HG02981 (cell line): ENCODE results near the gene COQ5.
"Not testable (repeated sequence)": the region's sequence is repeated elsewhere in the genome, so short reads cannot be mapped to it uniquely, and the experiment has no call there.

Experiments used
- ATAC-seq: cut with Tn5 transposase; IDR thresholded peaks from one replicate; pipeline ENCODE4 v1.9.1; 2021; ENCODE audit warnings: mild to moderate bottlenecking, moderate library complexity; ENCODE audit not compliant: unreplicated experiment

Gene COQ5

DNA sequence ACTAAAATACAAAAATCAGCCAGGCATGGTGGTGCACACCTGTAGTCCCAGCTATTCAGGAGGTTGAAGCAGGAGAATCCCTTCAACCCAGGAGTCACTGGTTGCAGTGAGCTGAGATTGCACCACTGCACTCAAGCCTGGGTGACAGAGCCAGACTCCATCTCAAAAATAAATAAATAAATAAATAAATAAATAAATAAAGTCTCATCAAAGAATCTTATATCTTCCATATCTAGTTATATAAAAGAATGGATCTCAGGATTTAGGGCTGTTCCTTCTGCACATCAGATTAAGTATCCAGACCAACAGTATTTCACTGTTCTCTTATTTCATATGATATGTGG, 1.4 kb upstream of the COQ5 start:
- ATAC-seq: not testable (repeated sequence)

DNA sequence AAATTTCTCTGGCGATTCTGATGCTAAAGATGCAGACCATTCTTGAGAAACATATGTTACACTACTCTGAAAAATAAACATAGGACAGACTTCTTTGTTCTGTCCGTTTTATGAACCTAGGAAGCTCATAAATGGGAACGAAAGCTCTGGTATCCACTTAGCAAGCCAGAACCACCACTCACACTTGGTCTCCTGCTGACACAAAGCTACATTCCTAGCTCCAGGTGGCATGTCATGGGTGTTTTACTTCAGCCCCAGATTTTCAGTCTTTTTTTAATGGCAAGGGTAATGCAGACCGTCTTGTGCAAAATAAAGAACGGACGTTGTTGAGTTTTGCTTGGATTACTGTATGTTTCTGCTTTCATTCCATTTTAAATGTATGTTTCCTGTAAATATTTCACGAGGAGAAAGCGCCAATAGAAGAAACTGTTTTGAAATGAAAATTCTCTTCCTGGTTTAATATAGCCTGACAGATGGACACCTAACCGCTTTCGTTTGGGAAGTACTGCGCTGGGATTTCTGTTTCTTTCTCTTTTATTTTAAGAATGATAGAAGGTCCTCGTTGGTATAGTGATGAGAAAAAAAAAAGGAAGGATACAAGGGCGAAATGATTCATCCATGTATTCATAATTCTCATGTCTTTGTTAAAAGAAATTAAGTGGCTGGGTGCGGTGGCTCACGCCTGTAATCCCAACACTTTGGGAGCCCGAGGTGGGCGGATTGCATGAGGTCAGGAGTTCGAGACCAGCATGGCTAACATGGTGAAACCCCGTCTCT, 871 bp upstream of the COQ5 start:
- ATAC-seq: no peak

DNA sequence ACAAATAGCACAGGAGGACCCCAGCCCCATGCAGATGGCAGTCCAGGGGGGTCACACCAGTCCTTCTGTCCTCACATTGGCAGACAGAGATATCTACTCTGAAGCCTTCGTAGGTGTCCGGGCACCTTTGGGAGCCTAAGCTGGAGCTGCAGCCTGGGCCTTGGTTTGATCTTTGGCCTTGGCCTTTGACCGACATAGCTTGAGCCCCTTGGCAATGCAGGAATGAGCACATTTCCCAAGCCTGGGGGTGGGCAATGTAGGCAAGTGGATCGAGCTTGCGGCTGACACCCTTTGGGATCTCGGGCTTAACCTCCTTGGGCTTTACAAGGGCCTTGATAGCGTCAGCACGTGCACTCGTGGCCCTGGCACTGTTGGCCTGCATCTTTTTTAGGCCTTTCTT, 6.4 kb downstream of the COQ5 start:
- ATAC-seq: no peak

DNA sequence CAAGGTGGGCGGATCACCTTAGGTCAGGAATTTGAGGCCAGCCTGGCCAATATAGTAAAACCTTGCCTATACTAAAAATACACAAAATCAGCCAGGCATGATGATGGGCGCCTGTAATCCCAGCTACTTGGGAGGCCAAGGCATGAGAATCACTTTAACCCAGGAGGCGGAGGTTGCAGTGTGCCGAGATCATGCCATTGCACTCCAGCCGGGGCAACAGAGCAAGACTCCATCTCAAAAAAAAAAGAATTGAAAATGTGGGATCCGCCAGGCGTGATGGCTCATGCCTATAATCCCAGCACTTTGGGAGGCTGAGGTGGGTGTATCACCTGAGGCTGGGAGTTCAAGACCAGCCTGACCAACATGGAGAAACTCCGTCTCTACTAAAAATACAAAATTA, 9.6 kb downstream of the COQ5 start:
- not testable (repeated sequence) for ATAC-seq

DNA sequence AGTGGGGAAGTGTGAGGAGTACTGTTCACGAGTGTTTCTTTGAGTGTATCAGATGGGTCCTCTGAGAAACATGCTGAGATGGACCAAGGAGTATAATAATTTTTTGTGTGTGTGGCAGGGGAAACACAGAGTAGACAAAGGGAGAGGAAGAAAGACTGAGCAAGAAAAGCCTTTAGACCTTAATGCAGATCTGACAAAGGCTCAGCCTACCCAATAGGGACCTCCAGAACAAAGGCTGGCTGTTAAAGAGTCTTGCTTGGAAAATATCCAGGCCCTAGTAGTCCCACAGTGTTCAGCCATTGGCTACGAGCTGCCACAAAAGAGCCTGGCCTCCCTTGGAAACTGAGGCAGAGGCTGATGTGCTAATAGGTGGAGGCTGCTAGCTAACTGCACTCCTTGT, 13.5 kb downstream of the COQ5 start:
- no peak for ATAC-seq

DNA sequence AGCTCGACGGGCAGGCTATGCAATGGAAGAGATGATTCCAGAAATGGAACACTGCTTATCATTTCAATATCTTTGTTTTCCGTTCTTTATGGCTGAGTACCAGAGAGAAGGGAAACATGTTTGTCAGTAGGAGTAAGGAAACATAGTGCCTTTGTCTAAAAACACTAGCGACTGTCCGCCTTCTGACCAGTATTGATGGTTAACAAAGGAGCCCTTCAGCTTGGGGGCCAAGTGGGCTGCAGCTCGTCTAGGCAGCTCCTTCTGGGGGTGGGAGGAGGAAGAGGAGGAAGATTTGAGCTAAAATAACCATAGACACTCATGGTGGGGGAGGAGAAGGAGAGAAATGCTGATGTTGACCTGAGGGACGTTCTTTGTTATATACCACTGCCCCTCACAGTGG, 15.0 kb downstream of the COQ5 start:
- ATAC-seq: no peak

DNA sequence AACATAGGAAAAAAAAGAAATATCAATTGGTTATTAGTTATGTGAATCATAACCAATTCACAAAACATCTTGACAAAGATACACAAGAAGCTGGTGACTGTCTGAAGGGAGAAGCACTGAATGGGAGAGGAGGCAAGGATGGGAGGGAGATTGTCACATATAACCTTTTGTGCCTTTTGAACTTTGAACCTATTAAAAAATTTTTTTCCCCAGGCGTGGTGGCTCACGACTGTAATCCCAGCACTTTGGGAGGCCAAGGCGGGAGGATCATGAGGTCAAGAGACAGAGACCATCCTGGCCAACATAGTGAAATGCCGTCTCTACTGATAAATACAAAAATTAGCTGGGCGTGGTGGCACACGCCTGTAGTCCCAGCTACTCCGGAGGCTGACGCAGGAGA, 20.4 kb downstream of the COQ5 start:
- no peak for ATAC-seq

DNA sequence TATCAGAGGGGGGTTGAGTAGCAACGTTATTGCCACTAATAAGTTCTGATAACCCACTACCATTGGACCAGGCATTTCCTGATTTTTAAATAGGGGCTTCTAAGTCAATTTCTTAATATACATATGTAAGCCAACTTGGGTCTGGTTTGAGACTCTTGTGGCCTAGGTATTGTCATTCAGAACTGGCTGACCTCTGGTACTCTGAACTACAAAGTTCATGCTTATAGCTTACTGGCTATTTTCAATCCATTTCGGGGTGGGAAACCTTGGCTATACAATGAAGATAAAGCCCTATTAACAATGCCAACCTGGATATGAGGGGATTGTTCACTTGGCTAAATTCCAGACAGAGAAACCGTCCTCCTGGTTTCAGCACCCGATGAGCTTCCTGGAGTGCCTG, 24.4 kb downstream of the COQ5 start:
- no peak for ATAC-seq

DNA sequence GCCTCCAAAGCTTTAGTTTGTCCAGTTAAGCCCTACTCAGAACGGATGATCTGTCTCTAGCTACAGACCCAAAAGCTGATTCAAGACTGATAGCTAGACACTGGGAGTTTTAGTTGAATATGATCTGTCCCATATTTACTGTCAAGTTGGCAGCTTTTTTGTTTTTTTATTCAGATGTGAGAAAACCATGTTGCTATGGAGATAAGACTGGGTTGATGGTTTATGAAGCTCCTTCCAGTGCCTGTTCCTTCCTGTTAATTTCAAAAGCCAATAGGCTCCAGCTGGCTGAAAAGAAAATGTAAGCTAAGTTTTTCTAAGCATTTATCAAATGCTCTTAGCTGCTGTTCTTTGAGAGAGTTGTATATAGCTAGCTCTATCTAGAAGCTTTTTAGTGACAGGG, 28.4 kb downstream of the COQ5 start:
- no peak for ATAC-seq

DNA sequence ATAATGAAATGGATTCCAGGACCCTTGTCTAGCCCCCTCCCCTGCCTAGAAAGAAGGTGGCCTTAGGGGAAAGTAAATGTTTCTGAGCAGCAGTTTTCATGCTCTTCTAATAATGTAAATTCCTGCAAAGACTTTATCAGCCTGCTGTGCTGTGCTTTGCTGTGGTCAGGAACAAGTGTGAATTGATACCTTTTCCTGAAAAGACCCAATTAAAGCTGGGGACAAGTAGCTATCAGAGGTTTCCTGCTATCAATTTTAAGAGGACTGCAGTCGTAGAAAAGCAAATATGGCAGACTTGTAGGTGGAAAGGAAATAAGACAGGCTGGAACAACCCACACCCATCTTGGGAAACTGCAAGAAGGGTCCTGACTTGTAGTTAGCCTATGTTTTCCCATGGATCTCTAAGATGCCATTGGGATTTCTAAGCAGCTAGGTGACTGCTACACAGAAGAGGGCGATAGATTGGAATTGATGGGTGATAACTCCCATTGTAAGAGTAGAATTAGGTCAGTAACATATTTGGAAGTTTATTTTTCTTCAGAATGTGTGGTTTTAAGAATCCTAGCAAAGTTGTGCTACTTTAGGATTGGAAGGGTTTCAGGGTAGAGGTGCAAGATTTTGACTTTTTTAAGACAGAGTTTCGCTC, 30.0 kb downstream of the COQ5 start:
- ATAC-seq: no peak

DNA sequence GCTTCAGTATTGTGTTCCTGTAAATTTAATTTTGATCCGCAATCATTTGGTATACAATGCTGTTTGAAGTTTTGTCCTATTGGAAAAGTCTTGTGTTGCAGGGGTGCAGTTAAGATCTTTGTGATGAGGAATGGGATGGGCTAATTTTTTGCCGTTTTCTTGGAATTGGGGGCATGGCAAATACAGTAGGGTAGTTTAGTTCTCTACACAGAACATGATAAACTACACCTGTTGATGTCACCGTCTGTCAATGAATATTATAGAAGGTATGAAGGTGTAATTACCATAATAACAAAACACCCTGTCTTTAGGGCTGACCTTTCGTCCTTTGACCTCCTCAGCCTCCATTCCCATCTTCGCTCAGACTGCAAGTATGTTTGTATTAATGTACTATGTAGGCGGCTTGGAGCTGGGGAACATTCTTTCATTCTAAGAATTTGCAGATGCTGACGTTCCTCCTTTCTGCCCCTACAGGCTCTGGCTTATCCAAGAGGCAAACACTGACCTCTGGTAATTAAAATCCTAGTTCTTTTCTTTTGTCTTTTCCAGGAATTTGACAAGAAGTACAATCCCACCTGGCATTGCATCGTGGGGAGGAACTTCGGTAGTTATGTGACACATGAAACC, 31.3 kb downstream of the COQ5 start:
- no peak for ATAC-seq

DNA sequence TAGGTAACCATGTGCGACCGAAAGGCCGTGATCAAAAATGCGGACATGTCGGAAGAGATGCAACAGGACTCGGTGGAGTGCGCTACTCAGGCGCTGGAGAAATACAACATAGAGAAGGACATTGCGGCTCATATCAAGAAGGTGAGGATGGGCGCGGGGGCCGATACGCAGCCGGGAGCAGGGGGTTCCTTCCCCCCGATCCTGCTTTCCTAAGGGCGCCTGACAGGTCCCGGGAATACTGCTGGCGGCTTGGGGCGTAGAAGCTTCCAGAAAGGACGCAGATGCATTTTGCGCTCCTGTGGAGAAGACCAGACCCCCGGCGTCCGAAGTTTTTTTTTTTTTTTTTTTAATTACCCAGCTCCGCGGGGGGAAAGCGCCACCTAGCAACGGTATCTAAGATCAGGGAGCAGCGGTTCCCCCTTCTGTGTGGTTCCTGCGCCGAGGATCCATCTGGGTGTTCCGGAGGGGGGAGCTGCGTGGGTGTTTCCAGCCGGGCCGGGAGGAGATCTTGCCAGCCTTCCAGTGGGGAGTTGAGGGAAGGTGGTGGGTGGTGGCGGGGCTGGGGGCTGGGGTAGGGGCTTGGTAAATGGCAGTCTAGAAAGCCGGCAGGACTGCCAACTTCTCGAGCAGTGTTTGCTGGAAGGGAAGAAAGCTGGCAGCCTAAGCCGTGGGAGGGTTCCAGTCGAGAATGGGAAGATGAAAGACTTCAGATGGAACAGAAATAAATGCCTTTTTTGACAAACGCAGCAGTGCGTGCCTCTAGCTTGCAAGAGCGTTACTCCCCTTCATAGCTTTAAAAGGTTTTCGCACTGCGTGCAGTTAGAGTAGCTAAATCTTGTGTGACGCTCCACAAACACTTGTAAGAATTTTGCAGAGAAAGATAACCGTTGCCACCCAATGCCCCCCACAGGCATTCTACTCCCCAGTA, 32.3 kb downstream of the COQ5 start:
- peak; percentile 14 for ATAC-seq

DNA sequence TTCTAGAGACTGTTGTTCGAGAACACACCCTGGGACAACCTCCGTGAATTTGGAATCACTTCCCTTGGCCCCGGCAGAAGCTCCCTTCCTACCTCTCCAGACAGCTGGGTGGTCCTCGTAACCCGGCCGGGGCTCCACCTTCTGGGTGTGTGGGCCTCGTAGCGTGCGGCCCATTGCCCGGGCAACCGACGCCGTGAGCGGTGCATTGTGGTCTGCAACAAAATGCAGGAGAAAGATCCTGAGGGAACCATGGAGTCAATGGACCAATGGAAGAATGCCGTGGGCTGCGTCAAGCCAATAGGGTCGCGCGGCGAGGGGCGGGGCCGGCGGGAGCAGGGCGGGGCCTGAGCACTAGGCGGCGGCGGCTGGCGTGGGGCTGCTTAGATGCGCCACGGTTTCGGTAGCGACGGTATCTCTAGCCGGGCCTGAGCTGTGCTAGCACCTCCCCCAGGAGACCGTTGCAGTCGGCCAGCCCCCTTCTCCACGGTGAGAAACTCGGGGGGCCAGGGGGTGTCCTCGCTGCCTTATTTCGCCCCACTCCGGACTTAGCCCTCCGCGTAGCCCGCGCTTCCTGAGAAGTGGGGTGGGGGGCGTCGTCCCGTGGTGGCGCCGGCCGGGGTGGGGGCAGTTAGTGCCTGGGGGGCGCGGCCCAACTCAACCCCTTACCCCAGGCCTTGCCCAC, 33.1 kb downstream of the COQ5 start, which contains the start of gene DYNLL1:
Gene DYNLL1, plus strand, starts transcription at position 383 of the 682 bp plus-strand sequence. CDS start 309 bp downstream, outside the sequence.
- ATAC-seq: peak; percentile 91

DNA sequence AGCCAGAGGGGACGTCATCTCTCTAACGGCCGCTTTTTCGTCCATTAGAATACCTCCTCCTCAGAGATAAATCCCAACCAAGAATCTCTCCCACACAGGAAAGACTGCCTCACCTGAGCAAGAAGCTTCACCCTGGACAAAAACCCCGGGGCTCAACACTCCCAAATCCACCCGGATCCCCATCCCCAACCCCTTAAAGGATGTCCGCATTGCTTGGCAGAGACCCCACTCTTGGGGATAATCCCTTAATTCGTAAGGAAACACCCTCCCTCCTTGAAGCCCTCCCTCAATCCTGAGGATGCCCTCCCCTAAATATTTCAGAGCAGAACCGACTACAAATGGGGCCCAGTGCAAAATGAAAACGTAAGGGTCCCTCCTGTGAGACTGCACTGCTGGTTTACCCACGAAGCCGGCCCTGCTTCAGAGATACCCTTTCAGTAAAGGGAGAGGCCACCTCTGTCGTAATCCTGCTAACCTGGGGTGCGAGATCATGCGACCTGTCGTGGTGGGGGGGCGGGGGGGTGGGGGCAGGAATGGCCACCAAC, 33.7 kb downstream of the COQ5 start:
- no peak for ATAC-seq

DNA sequence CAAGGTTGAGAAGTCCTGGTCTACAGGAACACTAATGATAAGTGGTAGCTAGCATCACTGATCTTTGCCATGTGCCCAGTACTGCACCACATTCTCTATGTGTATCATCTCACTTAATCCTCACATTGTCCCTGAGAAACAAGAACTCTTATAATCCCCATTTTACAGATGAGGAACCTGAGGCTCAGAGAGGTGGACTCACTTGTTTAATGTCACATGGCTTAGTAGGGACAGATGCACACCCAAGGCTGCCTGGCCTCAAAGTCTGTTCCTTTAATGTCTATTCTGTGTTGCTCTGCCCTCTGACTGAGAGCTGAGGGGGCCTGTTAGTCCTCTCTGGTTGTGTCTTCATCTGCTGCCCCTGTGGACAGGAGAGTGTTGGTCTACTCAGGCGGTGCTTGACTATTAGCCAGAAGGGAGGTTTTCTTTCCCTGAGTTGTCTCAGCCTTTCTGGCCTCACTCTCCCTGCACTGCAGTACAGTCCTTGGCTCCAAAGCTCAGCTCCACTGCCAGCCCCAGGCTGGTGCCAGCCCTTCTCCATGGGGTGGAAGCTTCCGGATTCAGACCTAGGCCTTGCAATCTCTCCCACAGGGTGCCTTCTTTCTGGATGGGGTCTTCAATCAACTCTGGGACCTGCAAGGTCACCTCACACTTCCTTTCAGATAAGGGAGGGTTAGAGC, 38.0 kb downstream of the COQ5 start:
- ATAC-seq: no peak

DNA sequence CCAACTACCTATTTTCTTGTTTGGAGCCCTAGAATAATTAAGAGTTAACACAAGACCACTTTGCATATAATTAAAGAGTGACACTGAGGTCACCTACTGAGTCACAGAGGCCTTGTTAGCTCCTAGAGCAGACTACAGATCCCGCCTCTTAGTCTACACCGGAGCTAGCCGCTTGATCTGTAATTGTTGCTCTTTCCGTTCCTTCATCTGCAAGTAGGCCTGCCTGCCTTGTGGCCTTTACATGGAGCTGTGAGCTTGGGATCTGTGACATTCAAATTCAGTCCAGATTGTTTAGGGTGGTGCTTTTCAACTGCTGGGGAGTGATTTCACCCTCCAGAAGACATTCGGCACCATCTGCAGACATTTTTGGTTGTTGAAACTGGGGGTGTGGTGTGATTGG, 38.6 kb downstream of the COQ5 start:
- ATAC-seq: no peak

DNA sequence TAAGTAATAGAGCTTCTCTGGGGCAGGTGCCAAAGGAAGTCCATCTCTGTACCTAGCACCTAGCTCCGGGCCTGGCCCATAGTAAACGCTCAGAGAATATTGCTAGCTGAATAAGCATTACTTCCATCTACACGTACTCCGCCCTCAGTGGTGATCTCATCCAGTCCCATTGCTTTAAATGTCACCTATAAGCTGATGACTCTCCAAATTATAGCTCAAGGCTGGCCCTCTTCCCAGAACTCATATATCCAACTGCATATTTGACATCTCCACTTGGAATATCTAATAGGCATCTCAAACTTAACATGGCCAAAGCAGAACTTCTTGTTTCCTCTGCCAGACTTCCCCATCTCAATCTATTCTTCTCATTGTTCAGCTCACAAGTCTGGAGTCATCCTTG, 39.9 kb downstream of the COQ5 start:
- ATAC-seq: no peak

DNA sequence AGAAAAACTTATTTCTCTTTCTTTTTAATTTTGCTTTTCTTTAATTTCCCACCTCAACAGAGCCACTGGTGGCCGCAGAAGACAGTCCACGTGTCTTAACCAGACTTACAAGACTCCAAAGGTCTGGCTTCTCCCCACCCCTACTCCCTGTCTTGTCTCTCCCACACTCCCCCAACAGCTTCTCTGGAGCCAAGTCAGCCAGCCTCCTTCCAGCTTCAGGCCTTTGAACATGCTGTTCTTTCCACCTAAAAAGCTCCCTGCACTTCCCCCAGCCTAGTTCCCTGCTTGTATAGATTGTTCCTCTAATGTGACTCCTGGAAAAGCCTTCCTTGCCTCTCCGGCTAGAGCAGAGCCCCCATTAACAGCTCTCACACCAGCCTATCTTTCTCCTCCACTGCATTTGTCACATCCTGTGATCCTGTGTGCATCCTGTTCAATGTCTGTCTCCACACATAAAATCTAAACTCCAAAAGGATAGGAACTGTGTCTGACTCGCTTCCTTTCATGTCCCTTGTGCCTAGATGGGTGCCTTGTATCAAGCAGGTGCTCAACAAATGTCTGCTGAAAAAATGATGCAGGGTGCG, 40.8 kb downstream of the COQ5 start:
- ATAC-seq: no peak

DNA sequence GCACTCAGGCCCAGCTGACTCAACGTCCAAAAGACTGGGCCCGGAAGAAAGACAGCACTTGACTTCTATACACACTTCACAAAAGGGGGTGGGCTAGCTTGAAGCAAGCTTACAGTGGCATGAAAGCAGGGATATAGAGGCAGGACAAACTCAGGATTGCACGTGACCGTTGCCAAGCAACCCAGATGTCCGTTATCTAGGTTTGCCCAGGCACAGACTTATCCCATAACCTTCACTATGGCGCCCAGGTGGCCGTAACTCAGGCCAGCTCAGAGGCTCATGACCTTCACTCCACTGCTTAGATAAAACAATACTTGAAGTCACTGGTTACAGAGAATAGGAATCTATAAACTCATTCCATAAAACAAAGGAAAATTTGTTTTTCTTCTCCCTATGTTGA, 41.4 kb downstream of the COQ5 start:
- ATAC-seq: not testable (repeated sequence)
